SIG-M5 treated with dmso at 0.1 percent for 504 hours (cell line): ENCODE measurements around the gene SPCS3.
A peak's percentile ranks its signal among the peaks of the same experiment; 100 is the strongest.
"Not testable (repeated sequence)": the region's sequence is repeated elsewhere in the genome, so short reads cannot be mapped to it uniquely, and the experiment has no call there.

ENCODE experiments used
- DNase-seq: peaks from one replicate; lab custom pipeline; 2025; ENCODE audit not compliant: unreplicated experiment; lab: John Stamatoyannopoulos, UW

SPCS3 gene

GRCh38 chr4:176303938-176304337 is 15.8 kb upstream of the SPCS3 start:
- DNase-seq = no peak

- DNase-seq = no peak
These were observed 12.7 kb upstream of the SPCS3 start for GRCh38 chr4:176306837-176307665.

- no peak for DNase-seq
These were observed 12.2 kb upstream of the SPCS3 start for GRCh38 chr4:176307666-176307930.

- no peak for DNase-seq
These were observed 11.3 kb upstream of the SPCS3 start for GRCh38 chr4:176308441-176308840.

GRCh38 chr4:176309046-176309445 is 10.7 kb upstream of the SPCS3 start:
- no peak for DNase-seq

GRCh38 chr4:176309772-176310171 is 10.0 kb upstream of the SPCS3 start:
- no peak for DNase-seq

- DNase-seq = no peak
These were observed 6.0 kb upstream of the SPCS3 start for GRCh38 chr4:176313596-176314336.

- DNase-seq = no peak
These were observed 539 bp upstream of the SPCS3 start for GRCh38 chr4:176319151-176319703.

- DNase-seq = peak; percentile 75
These were observed 692 bp downstream of the SPCS3 start for GRCh38 chr4:176320340-176320975.

GRCh38 chr4:176320976-176321361 is 1.2 kb downstream of the SPCS3 start:
- DNase-seq = no peak

GRCh38 chr4:176321589-176321988 is 1.8 kb downstream of the SPCS3 start:
- no peak for DNase-seq

- no peak for DNase-seq
These were observed 3.9 kb downstream of the SPCS3 start for GRCh38 chr4:176323511-176324160.

GRCh38 chr4:176324876-176325275 is 5.1 kb downstream of the SPCS3 start:
- DNase-seq = not testable (repeated sequence)

GRCh38 chr4:176333076-176333475 is 13.3 kb downstream of the SPCS3 start:
- DNase-seq = no peak

GRCh38 chr4:176334066-176334465 is 14.3 kb downstream of the SPCS3 start:
- no peak for DNase-seq

- no peak for DNase-seq
These were observed 15.7 kb downstream of the SPCS3 start for GRCh38 chr4:176335421-176335820.

- DNase-seq = no peak
These were observed 20.4 kb downstream of the SPCS3 start for GRCh38 chr4:176339936-176340761.

GRCh38 chr4:176340871-176341685 is 21.3 kb downstream of the SPCS3 start:
- DNase-seq = peak; percentile 45

- DNase-seq = no peak
These were observed 22.6 kb downstream of the SPCS3 start for GRCh38 chr4:176342384-176342783.

- DNase-seq = no peak
These were observed 23.5 kb downstream of the SPCS3 start for GRCh38 chr4:176343286-176343685.
